ACC112 (cell line): ENCODE data around the gene IRF1.

Experiments
- H2AFZ ChIP-seq: fragments of 200-600 bp; sonication (generic); one replicate; pipeline ENCODE4 v1.6.0; 2017; ENCODE audit warnings: antibody characterized with exemption, low read length; ENCODE audit not compliant: unreplicated experiment
- H3K27ac ChIP-seq: fragments of 200-600 bp; sonication (generic); 2 replicates; pipeline ENCODE4 v1.5.1; 2014; ENCODE audit warnings: low read depth, mild to moderate bottlenecking, antibody characterized with exemption, low read length, moderate library complexity
- H3K27me3 ChIP-seq: fragments of 200-600 bp; sonication (generic); 2 replicates; pipeline ENCODE4 v1.6.1; 2014; ENCODE audit warnings: mild to moderate bottlenecking, antibody characterized with exemption, low read length, moderate library complexity, mixed read lengths; ENCODE audit not compliant: insufficient read depth
- H3K36me3 ChIP-seq: fragments of 200-600 bp; sonication (generic); 2 replicates; pipeline ENCODE4 v1.6.1; 2016; ENCODE audit warnings: mild to moderate bottlenecking, antibody characterized with exemption, low read length, moderate library complexity, mixed read lengths; ENCODE audit not compliant: insufficient read depth
- H3K4me1 ChIP-seq: fragments of 200-600 bp; sonication (generic); one replicate; pipeline ENCODE4 v1.6.1; 2016; ENCODE audit warnings: low read length, mixed read lengths; ENCODE audit not compliant: insufficient read depth, unreplicated experiment, control insufficient read depth
- H3K4me3 ChIP-seq: fragments of 200-600 bp; sonication (generic); 2 replicates; pipeline ENCODE4 v1.5.1; 2014; ENCODE audit warnings: mild to moderate bottlenecking, low read depth, low read length
- H3K79me2 ChIP-seq: fragments of 200-600 bp; sonication (generic); one replicate; pipeline ENCODE4 v1.6.0; 2016; ENCODE audit warnings: low read length; ENCODE audit not compliant: control insufficient read depth, unreplicated experiment, insufficient read depth

IRF1 gene

GRCh38 chr5:132436936-132437335 lies 53.6 kb downstream of the IRF1 start:
- Histone ChIP-seq H3K79me2 (peaks cover 8% of the 10 kb centered on the region), H3K4me1 (peaks cover 36% of the 10 kb centered on the region), H3K4me3 (no peak overlapping the region), H2AFZ (no peak overlapping the region), H3K27ac (peak overlapping the region; percentile 53), H3K27me3 (no peaks in the 10 kb centered on the region), H3K36me3 (0 out of 2 replicates have a peak, but pooled peaks cover 5% of the 10 kb centered on the region)

- Histone ChIP-seq H3K4me3 (no peak overlapping the region), H3K27ac (no peak overlapping the region), H3K4me1 (peaks cover 36% of the 10 kb centered on the region), H3K79me2 (peaks cover 8% of the 10 kb centered on the region), H2AFZ (no peak overlapping the region), H3K27me3 (no peaks in the 10 kb centered on the region), H3K36me3 (0 out of 2 replicates have a peak, but pooled peaks cover 4% of the 10 kb centered on the region)
Observed at GRCh38 chr5:132435886-132436285, 54.7 kb downstream of the IRF1 start.

GRCh38 chr5:132435447-132435846 lies 55.1 kb downstream of the IRF1 start:
- Histone ChIP-seq H2AFZ (no peak overlapping the region), H3K4me3 (no peak overlapping the region), H3K27me3 (no peaks in the 10 kb centered on the region), H3K27ac (no peak overlapping the region), H3K79me2 (peaks cover 5% of the 10 kb centered on the region), H3K36me3 (no peaks in the 10 kb centered on the region), H3K4me1 (peaks cover 36% of the 10 kb centered on the region)

- Histone ChIP-seq H3K36me3 (no peaks in the 10 kb centered on the region), H3K27ac (no peak overlapping the region), H3K27me3 (no peaks in the 10 kb centered on the region), H2AFZ (no peak overlapping the region), H3K79me2 (peaks cover 7% of the 10 kb centered on the region), H3K4me1 (peaks cover 35% of the 10 kb centered on the region), H3K4me3 (no peak overlapping the region)
Observed at GRCh38 chr5:132434416-132435286, 55.9 kb downstream of the IRF1 start.

GRCh38 chr5:132433141-132433540 lies 57.4 kb downstream of the IRF1 start:
- Histone ChIP-seq H3K4me3 (no peak overlapping the region), H3K4me1 (peaks cover 36% of the 10 kb centered on the region)

GRCh38 chr5:132431632-132432031 lies 58.9 kb downstream of the IRF1 start:
- Histone ChIP-seq H3K27ac (no peak overlapping the region), H3K27me3 (no peaks in the 10 kb centered on the region), H2AFZ (no peak overlapping the region), H3K36me3 (no peaks in the 10 kb centered on the region), H3K4me1 (peaks cover 36% of the 10 kb centered on the region), H3K4me3 (no peak overlapping the region), H3K79me2 (peaks cover 25% of the 10 kb centered on the region)

More at GRCh38 chr5:132433141-132433540, 57.4 kb downstream of the IRF1 start:
- peaks cover 17% of the 10 kb centered on the region for H3K79me2 ChIP-seq
- no peaks in the 10 kb centered on the region for H3K27me3 ChIP-seq
- no peak overlapping the region for H2AFZ ChIP-seq
- no peak overlapping the region for H3K27ac ChIP-seq
- H3K36me3 ChIP-seq, result no peaks in the 10 kb centered on the region
